ENCODE data around the gene FBRSL1. TPM values are rescaled to one million over a fixed set of nuclear protein-coding genes. Genes with fewer than 3 reads are reported as not detected.

Gene FBRSL1
- total and polyA plus RNA-seq, 8 donors: 31.1 to 62.5 (median 44.2) TPM

DNA sequence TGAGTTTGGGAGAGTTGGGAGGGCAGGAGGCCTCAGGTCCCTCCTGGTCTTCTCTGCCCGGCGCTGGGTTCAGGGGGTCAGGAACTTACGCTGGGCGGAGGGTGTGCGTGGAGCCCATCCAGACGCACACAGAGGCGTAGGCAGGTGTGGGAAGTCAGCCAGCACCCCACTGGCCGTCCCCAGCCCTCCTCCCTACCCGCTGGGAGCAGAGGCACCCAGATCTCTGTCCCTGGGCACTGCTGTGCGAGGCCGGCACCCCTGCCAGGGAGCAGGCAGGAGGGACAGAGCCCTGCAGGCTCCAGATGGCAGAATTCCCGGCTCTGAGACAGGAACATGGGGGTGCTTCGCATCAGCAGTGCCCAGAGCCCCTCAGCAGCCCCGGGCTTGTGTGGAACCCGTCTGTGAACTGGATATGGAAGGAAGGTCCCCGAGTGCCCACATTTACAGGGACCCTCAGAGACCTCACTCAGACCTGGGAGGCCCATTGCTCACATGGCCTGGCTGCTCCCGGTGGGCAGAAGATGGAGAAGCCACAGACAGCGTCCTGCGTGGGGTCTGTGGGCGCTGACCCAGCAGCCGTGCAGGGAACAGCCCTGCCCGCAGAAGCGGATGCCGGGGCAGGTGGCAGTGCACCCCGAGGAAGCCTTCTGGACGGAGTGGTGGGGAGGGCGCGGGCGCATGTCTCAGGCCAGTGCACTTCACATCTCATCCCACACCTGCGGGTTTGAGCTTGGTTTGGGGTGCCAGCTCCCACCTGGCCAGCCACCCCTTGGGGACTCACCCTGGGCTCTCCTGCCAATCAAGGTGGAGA lies 61.1 kb downstream of the FBRSL1 start:
- 87 to 88% methylated on average over 27 to 30 of the region's 30 CpGs for WGBS, 2 donors
- ATAC-seq (peak in 2 of 4 donors; percentile 9 to 25), FAIRE-seq (no peak), DNase-seq (no peak)
- Histone ChIP-seq H3K27ac (no peak overlapping the region), H3K27me3 (no peaks in the 10 kb centered on the region), H3K4me3 (no peak overlapping the region), H3K9me3 (no peaks in the 10 kb centered on the region), H3K4me1 (no peaks in the 10 kb centered on the region), H3K36me3 (peaks cover 0 to 7% (median 0%) of the 10 kb centered on the region in 3 donors)
- no peak for TF ChIP-seq CTCF (IDR thresholded peaks at IDR 0.05)
- intact Hi-C loops (cut with DNase I): no loop called here

DNA sequence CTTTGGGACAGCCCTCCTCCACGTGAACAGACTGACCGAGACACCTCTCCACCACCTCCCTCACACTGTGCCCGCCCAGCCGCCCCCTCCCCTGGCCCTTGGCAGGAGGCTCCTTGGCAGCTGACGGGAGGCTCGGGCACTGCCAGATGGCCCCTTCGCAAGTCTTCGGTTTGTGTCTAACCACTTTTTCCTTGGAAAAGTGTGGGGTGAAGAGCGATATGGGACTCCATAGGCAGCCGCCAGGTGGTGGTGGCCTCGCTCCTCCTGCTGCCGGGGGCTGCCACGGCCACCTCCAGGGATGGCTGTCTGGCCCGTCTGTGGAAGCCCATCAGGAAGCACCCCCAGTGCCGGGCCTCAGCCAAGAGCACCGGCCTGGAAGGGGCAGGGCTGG lies 61.7 kb downstream of the FBRSL1 start:
- no peak overlapping the region for H3K27ac ChIP-seq
- ATAC-seq (no peak), FAIRE-seq (no peak), DNase-seq (no peak)
- H3K36me3 ChIP-seq: peaks cover 0 to 7% (median 0%) of the 10 kb centered on the region in 3 donors
- H3K4me3 ChIP-seq: no peak overlapping the region
- H3K9me3 ChIP-seq: no peaks in the 10 kb centered on the region
- no peak for TF ChIP-seq CTCF (IDR thresholded peaks at IDR 0.05)
- H3K4me1 ChIP-seq: no peaks in the 10 kb centered on the region
- WGBS, 2 donors: 84 to 90% methylated on average over 16 of the region's 16 CpGs
- no peaks in the 10 kb centered on the region for H3K27me3 ChIP-seq
- intact Hi-C loops (cut with DNase I): no loop called here

- DNase-seq (no peak), ATAC-seq (no peak), FAIRE-seq (no peak)
- Histone ChIP-seq H3K4me1 (no peaks in the 10 kb centered on the region), H3K9me3 (no peaks in the 10 kb centered on the region), H3K27ac (no peak overlapping the region), H3K36me3 (no peaks in the 10 kb centered on the region), H3K4me3 (no peak overlapping the region), H3K27me3 (no peaks in the 10 kb centered on the region)
- TF ChIP-seq CTCF (IDR thresholded peaks at IDR 0.05): no peak
- intact Hi-C loops (cut with DNase I): no loop called here
- WGBS, 2 donors: 95% methylated on average over 46 to 53 of the region's 53 CpGs
Measured at GRCh38 chr12:132554845-132555630, 65.1 kb downstream of the FBRSL1 start.

DNA sequence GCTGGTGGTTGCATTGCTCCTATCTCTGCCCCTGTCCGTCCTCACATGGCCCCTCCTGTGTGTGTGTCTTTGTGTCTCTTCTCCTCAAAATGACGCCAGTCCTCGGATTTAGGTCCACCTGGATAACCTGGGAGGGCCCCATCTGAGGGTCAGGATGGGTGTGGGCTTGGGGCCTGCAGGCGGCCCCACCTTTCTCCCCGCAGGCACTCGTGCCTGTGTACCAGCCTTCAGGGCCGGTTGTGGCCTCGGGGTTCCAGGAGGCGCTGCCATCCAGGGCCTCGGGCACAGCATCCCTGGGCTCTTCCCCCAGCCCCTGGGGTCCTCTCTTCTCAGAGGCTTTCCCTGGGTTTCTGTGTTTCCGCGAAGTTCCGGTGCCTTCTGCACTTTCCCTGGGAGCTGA lies 65.7 kb downstream of the FBRSL1 start:
- TF ChIP-seq CTCF (IDR thresholded peaks at IDR 0.05): no peak
- 93 to 95% methylated on average over 13 of the region's 13 CpGs for WGBS, 2 donors
- Histone ChIP-seq H3K27me3 (no peaks in the 10 kb centered on the region), H3K27ac (no peak overlapping the region), H3K36me3 (no peaks in the 10 kb centered on the region), H3K4me1 (peaks cover 0 to under 1% (median 0%) of the 10 kb centered on the region in 3 donors), H3K9me3 (no peaks in the 10 kb centered on the region), H3K4me3 (no peak overlapping the region)
- ATAC-seq: no peak
- intact Hi-C loops (cut with DNase I): no loop called here
- no peak for DNase-seq
- FAIRE-seq: no peak

Measured in pancreas (tissue), 10 donors.